H1 (cell line): ENCODE data around the gene BCAS3. TPM values are rescaled to one million over a fixed set of nuclear protein-coding genes. Genes with fewer than 3 reads are reported as not detected.

Experiments used
- CTCF ChIA-PET: fragments of 300-600 bp; sonication (Branson Sonifier 250); formaldehyde crosslinking; loops from one replicate; lab custom pipeline; 2021; ENCODE audit not compliant: partially characterized antibody; lab: Charles Lee
- POLR2A ChIA-PET: fragments of 300-600 bp; sonication (Branson Sonifier 250); formaldehyde crosslinking; loops from one replicate; lab custom pipeline; 2021; ENCODE audit warnings: inconsistent platforms; ENCODE audit not compliant: partially characterized antibody; lab: Charles Lee
- DNase-seq, 2 experiments: peaks; one replicate each; pipeline versions ENCODE4 v3.0.0 to v3.0.0-alpha.2; 2010 to 2022; ENCODE audit warnings: low spot score in 2 of 2, low read depth in 1 of 2, mixed read lengths in 1 of 2
- FAIRE-seq: peaks from 2 replicates; lab custom pipeline; 2011; peaks lifted over from hg19 to GRCh38; lab: Jason Lieb, UNC
- H2AFZ ChIP-seq: 2 replicates; pipeline ENCODE4 v1.8.1; 2012; ENCODE audit warnings: low read length, inconsistent platforms
- H2AK5ac ChIP-seq: 2 replicates; pipeline ENCODE4 v1.6.1; 2013; ENCODE audit warnings: low read depth, low read length
- H2BK120ac ChIP-seq: replicated peaks from 2 replicates; pipeline ENCODE3; 2013; ENCODE audit warnings: low read depth, low read length, inconsistent platforms
- H2BK12ac ChIP-seq: 2 replicates; pipeline ENCODE4 v1.6.1; 2013; ENCODE audit warnings: low read depth, low read length
- H2BK15ac ChIP-seq: 2 replicates; pipeline ENCODE4 v1.6.1; 2013; ENCODE audit warnings: low read length
- H2BK20ac ChIP-seq: 2 replicates; pipeline ENCODE4 v1.6.1; 2013; ENCODE audit warnings: low read length
- H2BK5ac ChIP-seq: 2 replicates; pipeline ENCODE4 v1.6.1; 2013; ENCODE audit warnings: low read depth, low read length
- H3K14ac ChIP-seq: 2 replicates; pipeline ENCODE4 v1.6.1; 2013; ENCODE audit warnings: inconsistent platforms; ENCODE audit not compliant: insufficient read length
- H3K18ac ChIP-seq: 2 replicates; pipeline ENCODE4 v1.6.1; 2013; ENCODE audit warnings: low read length; ENCODE audit errors: extremely low read depth
- H3K23ac ChIP-seq: 2 replicates; pipeline ENCODE4 v1.6.1; 2013; ENCODE audit warnings: inconsistent platforms; ENCODE audit not compliant: insufficient read length
- H3K23me2 ChIP-seq: 2 replicates; pipeline ENCODE4 v1.6.1; 2013; ENCODE audit warnings: low read depth, low read length
- H3K27ac ChIP-seq: 2 replicates; pipeline ENCODE4 v1.6.1; 2011; ENCODE audit warnings: low read depth, low read length, inconsistent platforms
- H3K27me3 ChIP-seq, 4 experiments: replicated peaks in 1 of 4; 1 replicate in 1 of 4; 2 replicates in 3 of 4; pipeline versions ENCODE4 v1.6.1 to v1.8.1; 2011 to 2013; ENCODE audit warnings: low read length in 3 of 4, mild to moderate bottlenecking in 3 of 4, inconsistent platforms in 2 of 4, mixed read lengths in 2 of 4, moderate library complexity in 1 of 4; ENCODE audit not compliant: control insufficient read depth in 3 of 4, insufficient read depth in 3 of 4; ENCODE audit errors: extremely low read depth in 1 of 4
- H3K36me3 ChIP-seq, 4 experiments: 2 replicates each; pipeline versions ENCODE4 v1.6.1 to v1.8.1; 2011 to 2013; ENCODE audit warnings: mild to moderate bottlenecking in 4 of 4, low read length in 3 of 4, moderate library complexity in 2 of 4, control low read depth in 1 of 4, inconsistent platforms in 1 of 4; ENCODE audit not compliant: insufficient read depth in 4 of 4, control insufficient read depth in 2 of 4
- H3K4ac ChIP-seq: replicated peaks from 2 replicates; pipeline ENCODE3; 2013; ENCODE audit warnings: low read length, low read depth, mixed read lengths, inconsistent platforms; ENCODE audit not compliant: insufficient read length
- H3K4me1 ChIP-seq, 4 experiments: replicated peaks in 1 of 4; 1 replicate in 1 of 4; 2 replicates in 3 of 4; pipeline versions ENCODE4 v1.6.1 to v1.8.1; 2011 to 2013; ENCODE audit warnings: low read length in 3 of 4, inconsistent platforms in 2 of 4, mixed read lengths in 1 of 4; ENCODE audit not compliant: insufficient read depth in 4 of 4, control insufficient read depth in 3 of 4
- H3K4me2 ChIP-seq, 2 experiments: 2 replicates each; pipeline versions ENCODE4 v1.6.1 to v1.8.1; 2011 to 2013; ENCODE audit warnings: low read depth in 2 of 2, low read length in 2 of 2, control low read depth in 1 of 2, inconsistent platforms in 1 of 2, mild to moderate bottlenecking in 1 of 2; ENCODE audit not compliant: insufficient read depth in 1 of 2
- H3K4me3 ChIP-seq, 4 experiments: fragments of 200-600, 300-600 bp in 1 of 4; sonication (generic), shearing (Covaris generic), sonication (Bioruptor Twin) in 1 of 4; 2 replicates each; pipeline versions ENCODE4 v1.5.1 to v1.8.1; 2011 to 2016; ENCODE audit warnings: low read length in 4 of 4, low read depth in 3 of 4, control low read depth in 2 of 4, inconsistent platforms in 2 of 4, mild to moderate bottlenecking in 2 of 4, mixed read lengths in 1 of 4, moderate library complexity in 1 of 4; ENCODE audit not compliant: insufficient read depth in 2 of 4; ENCODE audit errors: extremely low read depth in 1 of 4
- H3K56ac ChIP-seq: replicated peaks from 2 replicates; pipeline ENCODE3; 2013; ENCODE audit warnings: low read depth, mild to moderate bottlenecking, mixed read lengths, low read length, inconsistent platforms; ENCODE audit not compliant: insufficient read length
- H3K79me1 ChIP-seq: 2 replicates; pipeline ENCODE4 v1.6.1; 2013; ENCODE audit warnings: low read depth, low read length, control low read depth
- H3K79me2 ChIP-seq, 2 experiments: 2 replicates each; pipeline versions ENCODE4 v1.6.1 to v1.8.1; 2012 to 2013; ENCODE audit warnings: low read length in 2 of 2, mild to moderate bottlenecking in 2 of 2, inconsistent platforms in 1 of 2; ENCODE audit not compliant: insufficient read depth in 2 of 2, control insufficient read depth in 1 of 2
- H3K9ac ChIP-seq, 4 experiments: replicated peaks in 1 of 4; 1 replicate in 1 of 4; 2 replicates in 3 of 4; pipeline versions ENCODE4 v1.6.1 to v1.8.1; 2011 to 2013; ENCODE audit warnings: low read depth in 3 of 4, low read length in 3 of 4, control low read depth in 2 of 4, mild to moderate bottlenecking in 2 of 4, moderate library complexity in 2 of 4, inconsistent platforms in 1 of 4; ENCODE audit errors: extremely low read depth in 1 of 4
- H3K9me3 ChIP-seq, 2 experiments: 2 replicates each; pipeline versions ENCODE4 v1.6.1 to v1.8.1; 2012 to 2013; ENCODE audit warnings: mild to moderate bottlenecking in 2 of 2, moderate library complexity in 2 of 2, control low read depth in 1 of 2, inconsistent platforms in 1 of 2, low read depth in 1 of 2, low read length in 1 of 2, mixed read lengths in 1 of 2; ENCODE audit not compliant: insufficient read depth in 2 of 2
- H4K20me1 ChIP-seq, 2 experiments: replicated peaks in 1 of 2; 2 replicates each; pipeline versions ENCODE3 to v1.8.1; 2011 to 2013; ENCODE audit warnings: inconsistent platforms in 2 of 2, low read length in 2 of 2, mild to moderate bottlenecking in 1 of 2; ENCODE audit not compliant: insufficient read depth in 2 of 2, control insufficient read depth in 1 of 2
- H4K5ac ChIP-seq: 2 replicates; pipeline ENCODE4 v1.6.1; 2013; ENCODE audit warnings: low read length, low read depth, mixed read lengths, inconsistent platforms; ENCODE audit not compliant: insufficient read length
- H4K8ac ChIP-seq: 2 replicates; pipeline ENCODE4 v1.8.0; 2013; ENCODE audit warnings: mild to moderate bottlenecking, moderate library complexity, low read length, inconsistent platforms; ENCODE audit not compliant: insufficient read depth; ENCODE audit errors: extremely low read depth
- H4K91ac ChIP-seq: replicated peaks from 2 replicates; pipeline ENCODE3; 2013; ENCODE audit warnings: low read length, mixed read lengths, inconsistent platforms; ENCODE audit not compliant: insufficient read length
- CREB1 ChIP-seq: IDR thresholded peaks from 2 replicates; pipeline ENCODE4 v1.6.1; 2012; ENCODE audit warnings: inconsistent platforms
- EP300 ChIP-seq, 2 experiments: IDR thresholded peaks; 1 replicate in 1 of 2; 2 replicates in 1 of 2; pipeline ENCODE4 v1.6.1; 2011 to 2012; ENCODE audit warnings: low read depth in 2 of 2, low read length in 2 of 2, mild to moderate bottlenecking in 2 of 2, borderline replicate concordance in 1 of 2, inconsistent platforms in 1 of 2, moderate library complexity in 1 of 2
- HDAC2 ChIP-seq, 2 experiments: fragments of 300-600 bp in 1 of 2; sonication (generic) in 1 of 2; IDR thresholded peaks; 2 replicates each; pipeline ENCODE4 v1.6.1; 2011 to 2012; ENCODE audit warnings: low read depth in 2 of 2, low read length in 2 of 2, mild to moderate bottlenecking in 2 of 2, moderate library complexity in 2 of 2, borderline replicate concordance in 1 of 2, inconsistent platforms in 1 of 2
- HDAC6 ChIP-seq: IDR thresholded peaks from one replicate; pipeline ENCODE4 v1.7.1; 2012; ENCODE audit warnings: low read depth, mild to moderate bottlenecking, inconsistent platforms, low read length, moderate library complexity
- JUND ChIP-seq: IDR thresholded peaks from 2 replicates; pipeline ENCODE4 v1.6.1; 2011; ENCODE audit warnings: mild to moderate bottlenecking, improper control_type of control experiment, low read length
- RXRA ChIP-seq: IDR thresholded peaks from 2 replicates; pipeline ENCODE4 v1.6.1; 2011; ENCODE audit warnings: low read depth, mild to moderate bottlenecking, low read length, moderate library complexity; ENCODE audit not compliant: insufficient read depth
- SP2 ChIP-seq: IDR thresholded peaks from 2 replicates; pipeline ENCODE4 v1.6.1; 2012; ENCODE audit warnings: mild to moderate bottlenecking, low read length, inconsistent platforms
- TBP ChIP-seq: IDR thresholded peaks from 2 replicates; pipeline ENCODE4 v1.6.1; 2011; ENCODE audit warnings: low read depth, low read length, improper control_type of control experiment
- WGBS, 2 experiments: shearing (Covaris generic) in 1 of 2; methylation state at CpG; one replicate each; pipeline versions ENCODE4 v1.1.6 to v1.1.7; 2013 to 2015; ENCODE audit warnings: low lambda C conversion rate in 2 of 2, mixed read lengths in 2 of 2, inconsistent platforms in 1 of 2, low coverage in 1 of 2, missing lambda C conversion rate in 1 of 2; ENCODE audit not compliant: insufficient replicate concordance in 2 of 2, insufficient coverage in 1 of 2, insufficient read length in 1 of 2; ENCODE audit errors: extremely low coverage in 1 of 2, missing lambda C conversion rate in 1 of 2; 5-methylcytosine and 5-hydroxymethylcytosine counted together
- polyA plus RNA-seq, 7 experiments: library from polyadenylated mRNA; depleted of rRNA in 3 of 7; stranded (reverse) in 5 of 7; unstranded in 2 of 7; fragments of >200 nt in 5 of 7; fragments of 200-250 nt in 2 of 7; gene quantifications; 1 replicate in 5 of 7; 2 replicates in 1 of 7; 4 replicates in 1 of 7; pipeline versions ENCODE4 v1.2.1 to v1.2.3, GENCODE V29; 2011 to 2013; ENCODE audit warnings: missing spikeins in 2 of 7, mixed read lengths in 2 of 7
- total RNA-seq: library from RNA; stranded (reverse); fragmentation: NEBNext Ultra II Directional; extraction: Animal tissue kit (Norgen Biotek cat#: 25700); gene quantifications from 2 replicates; pipeline ENCODE4 v1.2.1, GENCODE V29; 2021
- TF ChIP-seq, protein P1 (sequence below): IDR thresholded peaks from 2 replicates; pipeline ENCODE4 v1.6.1; 2012; ENCODE audit warnings: inconsistent platforms
- TF ChIP-seq, protein P2 (sequence below): IDR thresholded peaks from 2 replicates; pipeline ENCODE4 v1.6.1; 2012; ENCODE audit warnings: inconsistent platforms
- TF ChIP-seq, protein P3 (sequence below): IDR thresholded peaks from 2 replicates; pipeline ENCODE4 v1.6.1; 2012; ENCODE audit warnings: low read length, inconsistent platforms

Gene BCAS3
- total and polyA plus RNA-seq, 2 of the 8 experiments (the other 6 are each of a cell fraction or from before 2014, with no cell fraction given), result 9.9 to 13.3 TPM

DNA sequence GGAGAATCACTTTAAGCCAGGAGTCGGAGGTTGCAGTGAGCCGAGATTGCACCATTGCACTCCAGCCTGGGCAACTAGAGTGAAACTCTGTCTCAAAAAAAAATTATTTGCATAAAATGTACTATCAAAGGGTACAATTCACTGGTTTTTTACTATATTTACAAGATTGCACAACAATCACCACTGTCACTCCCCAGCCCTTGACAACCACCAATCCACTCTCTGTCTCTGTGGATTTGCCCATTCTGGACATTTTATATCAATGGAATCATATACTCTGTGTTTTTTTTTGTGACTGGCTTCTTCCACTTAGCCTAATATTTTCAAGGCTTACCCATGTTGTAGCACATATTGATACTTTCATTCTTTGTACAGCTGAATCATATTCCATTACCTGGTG lies 740.8 kb downstream of the BCAS3 start:
- H2AK5ac ChIP-seq, result no peak overlapping the region
- H2BK5ac ChIP-seq, result no peak overlapping the region
- no peak overlapping the region for H3K4ac ChIP-seq
- H3K4me1 ChIP-seq, result peaks cover 0 to 5% (median 0%) of the 10 kb centered on the region in 4 experiments; a peak in 2 of 7 replicates
- no peak overlapping the region for H2AFZ ChIP-seq
- H2BK20ac ChIP-seq, result no peak overlapping the region
- no peak overlapping the region for H3K4me2 ChIP-seq
- no peak overlapping the region for H3K14ac ChIP-seq
- no peaks in the 10 kb centered on the region for H3K79me1 ChIP-seq
- no peaks in the 10 kb centered on the region for H3K79me2 ChIP-seq
- FAIRE-seq, result no peak
- H3K23me2 ChIP-seq, result peaks cover 2% of the 10 kb centered on the region; the same call in 1 of the 2 replicates
- no peak overlapping the region for H3K23ac ChIP-seq
- DNase-seq, result no peak
- ChIA-PET POLR2A (no interaction called here), CTCF (interaction anchor here (0.7 to 8.2 kb wide), 4 partner anchors 29 to 68 kb away, joined by 4 to 52 read pairs (median 4); partner anchors contain the start of gene TBX4)
- no peaks in the 10 kb centered on the region for H3K36me3 ChIP-seq
- no peak overlapping the region for H2BK12ac ChIP-seq
- H4K8ac ChIP-seq, result no peak overlapping the region
- H3K27ac ChIP-seq, result no peak overlapping the region
- H3K9ac ChIP-seq, result no peak overlapping the region
- H2BK15ac ChIP-seq, result no peak overlapping the region
- H3K9me3 ChIP-seq, result no peaks in the 10 kb centered on the region
- no peaks in the 10 kb centered on the region for H4K20me1 ChIP-seq
- no peak overlapping the region for H4K5ac ChIP-seq
- peaks cover 0 to 37% (median 32%) of the 10 kb centered on the region in 4 experiments; a peak in 6 of 7 replicates for H3K27me3 ChIP-seq
- 100% methylated on average over 2 of the region's 2 CpGs; no CpG with 5 or more reads in 1 of the 2 experiments for WGBS, 2 experiments
- no peak overlapping the region for H3K56ac ChIP-seq
- H3K4me3 ChIP-seq, result no peak overlapping the region
- H4K91ac ChIP-seq, result no peak overlapping the region
- H2BK120ac ChIP-seq, result no peak overlapping the region
- no peak overlapping the region for H3K18ac ChIP-seq
- TF ChIP-seq SP2 (no peak), TBP (no peak), EP300 (IDR thresholded peaks at IDR 0.05; ENCODE audit: borderline replicate concordance in 1 of 2, low read depth in 2 of 2, low read length in 2 of 2) (no peak), HDAC6 (no peak), CREB1 (no peak), RXRA (no peak), HDAC2 (IDR thresholded peaks at IDR 0.05; ENCODE audit: borderline replicate concordance in 1 of 2, low read depth in 2 of 2, low read length in 2 of 2) (no peak), JUND (no peak)
- TF ChIP-seq, protein P1, sequence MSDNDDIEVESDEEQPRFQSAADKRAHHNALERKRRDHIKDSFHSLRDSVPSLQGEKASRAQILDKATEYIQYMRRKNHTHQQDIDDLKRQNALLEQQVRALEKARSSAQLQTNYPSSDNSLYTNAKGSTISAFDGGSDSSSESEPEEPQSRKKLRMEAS, result no peak
- TF ChIP-seq, protein P2, sequence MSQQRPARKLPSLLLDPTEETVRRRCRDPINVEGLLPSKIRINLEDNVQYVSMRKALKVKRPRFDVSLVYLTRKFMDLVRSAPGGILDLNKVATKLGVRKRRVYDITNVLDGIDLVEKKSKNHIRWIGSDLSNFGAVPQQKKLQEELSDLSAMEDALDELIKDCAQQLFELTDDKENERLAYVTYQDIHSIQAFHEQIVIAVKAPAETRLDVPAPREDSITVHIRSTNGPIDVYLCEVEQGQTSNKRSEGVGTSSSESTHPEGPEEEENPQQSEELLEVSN, result no peak
- TF ChIP-seq, protein P3, sequence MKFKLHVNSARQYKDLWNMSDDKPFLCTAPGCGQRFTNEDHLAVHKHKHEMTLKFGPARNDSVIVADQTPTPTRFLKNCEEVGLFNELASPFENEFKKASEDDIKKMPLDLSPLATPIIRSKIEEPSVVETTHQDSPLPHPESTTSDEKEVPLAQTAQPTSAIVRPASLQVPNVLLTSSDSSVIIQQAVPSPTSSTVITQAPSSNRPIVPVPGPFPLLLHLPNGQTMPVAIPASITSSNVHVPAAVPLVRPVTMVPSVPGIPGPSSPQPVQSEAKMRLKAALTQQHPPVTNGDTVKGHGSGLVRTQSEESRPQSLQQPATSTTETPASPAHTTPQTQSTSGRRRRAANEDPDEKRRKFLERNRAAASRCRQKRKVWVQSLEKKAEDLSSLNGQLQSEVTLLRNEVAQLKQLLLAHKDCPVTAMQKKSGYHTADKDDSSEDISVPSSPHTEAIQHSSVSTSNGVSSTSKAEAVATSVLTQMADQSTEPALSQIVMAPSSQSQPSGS, result no peak
